BJ (cell line): ENCODE data around the gene PTH2R. TPM values are rescaled to one million over a fixed set of nuclear protein-coding genes. Genes with fewer than 3 reads are reported as not detected.
"Not testable (repeated sequence)": the region's sequence is repeated elsewhere in the genome, so short reads cannot be mapped to it uniquely, and the experiment has no call there.

Source experiments
- CTCF ChIA-PET: fragments of 350-600 bp; formaldehyde crosslinking; extraction: SDS; loops from one replicate; lab custom pipeline; 2021; ENCODE audit warnings: antibody characterized with exemption, inconsistent platforms; lab: Yijun Ruan, JAX
- POLR2A ChIA-PET: fragments of 300-600 bp; sonication (Branson Sonifier 250); formaldehyde crosslinking; extraction: SDS; loops from one replicate; lab custom pipeline; 2021; ENCODE audit warnings: antibody characterized with exemption; lab: Charles Lee
- DNase-seq: peaks from one replicate; pipeline ENCODE4 v3.0.0-alpha.2; 2011; ENCODE audit warnings: low read depth
- H3K27me3 ChIP-seq: 2 replicates; pipeline ENCODE4 v1.6.0; 2011; ENCODE audit warnings: low read length; ENCODE audit not compliant: control insufficient read depth, insufficient read depth
- H3K36me3 ChIP-seq: 2 replicates; pipeline ENCODE4 v1.5.1; 2011; ENCODE audit warnings: low read length; ENCODE audit not compliant: control insufficient read depth, insufficient read depth
- H3K4me3 ChIP-seq: 2 replicates; pipeline ENCODE4 v1.5.1; 2011; ENCODE audit warnings: low read depth, mild to moderate bottlenecking, control low read depth, low read length
- CTCF ChIP-seq: IDR thresholded peaks from 2 replicates; pipeline ENCODE4 v1.5.1; 2011; ENCODE audit warnings: low read depth, mild to moderate bottlenecking, control low read depth, inconsistent platforms, low read length, moderate library complexity; ENCODE audit not compliant: insufficient read depth
- polyA plus RNA-seq: library from polyadenylated mRNA; depleted of rRNA; stranded (reverse); fragments of >200 nt; gene quantifications from 2 replicates; pipeline ENCODE4 v1.2.3, GENCODE V29; 2011

PTH2R gene
- polyA plus RNA-seq, 1 experiment = not detected

GRCh38 chr2:208493186-208493585 is 86.6 kb downstream of the PTH2R start:
- Histone ChIP-seq H3K4me3 (no peak overlapping the region), H3K27me3 (no peaks in the 10 kb centered on the region), H3K36me3 (no peaks in the 10 kb centered on the region)
- no peak for TF ChIP-seq CTCF
- no peak for DNase-seq
- CTCF ChIA-PET = no interaction called here
- POLR2A ChIA-PET = no interaction called here

GRCh38 chr2:208496129-208496528 is 89.5 kb downstream of the PTH2R start:
- POLR2A ChIA-PET = no interaction called here
- no peak for DNase-seq
- no peak overlapping the region for H3K4me3 ChIP-seq
- no peaks in the 10 kb centered on the region for H3K36me3 ChIP-seq
- CTCF ChIA-PET = no interaction called here
- H3K27me3 ChIP-seq = no peaks in the 10 kb centered on the region
- no peak for TF ChIP-seq CTCF

GRCh38 chr2:208501206-208501605 is 94.6 kb downstream of the PTH2R start:
- no peak overlapping the region for H3K4me3 ChIP-seq
- no peak for DNase-seq
- no peak for TF ChIP-seq CTCF
- POLR2A ChIA-PET = no interaction called here
- no peaks in the 10 kb centered on the region for H3K27me3 ChIP-seq
- H3K36me3 ChIP-seq = no peaks in the 10 kb centered on the region
- CTCF ChIA-PET = no interaction called here

- H3K4me3 ChIP-seq = no peak overlapping the region
- DNase-seq = no peak
- no peaks in the 10 kb centered on the region for H3K27me3 ChIP-seq
- ChIA-PET CTCF (no interaction called here), POLR2A (no interaction called here)
- no peaks in the 10 kb centered on the region for H3K36me3 ChIP-seq
- TF ChIP-seq CTCF = no peak
Observed at GRCh38 chr2:208502288-208502687, 95.7 kb downstream of the PTH2R start.

GRCh38 chr2:208505365-208505764 is 98.8 kb downstream of the PTH2R start:
- POLR2A ChIA-PET, CTCF ChIA-PET, DNase-seq, H3K4me3 ChIP-seq, H3K27me3 ChIP-seq, H3K36me3 ChIP-seq: not testable (repeated sequence)

GRCh38 chr2:208509586-208509985 is 103.0 kb downstream of the PTH2R start:
- DNase-seq = no peak
- Histone ChIP-seq H3K27me3 (no peaks in the 10 kb centered on the region), H3K4me3 (no peak overlapping the region), H3K36me3 (no peaks in the 10 kb centered on the region)
- POLR2A ChIA-PET = no interaction called here
- CTCF ChIA-PET = no interaction called here
- TF ChIP-seq CTCF = no peak
